G401 (cell line): Measurements from ENCODE around the gene PLA2G6. TPM values are rescaled to one million over a fixed set of nuclear protein-coding genes. Genes with fewer than 3 reads are reported as not detected.
A peak's percentile ranks its signal among the peaks of the same experiment; 100 is the strongest.
"Not testable (repeated sequence)": the region's sequence is repeated elsewhere in the genome, so short reads cannot be mapped to it uniquely, and the experiment has no call there.

Experiments
- DNase-seq: peaks from one replicate; pipeline ENCODE4 v3.0.0-alpha.2; 2015; ENCODE audit warnings: low spot score
- in situ Hi-C: cut with HindIII; loops from 2 replicates; pipeline ENCODE4 v1.10.0; 2016; ENCODE audit warnings: low sequenced_read_pairs, mixed read lengths
- total RNA-seq: library from RNA; depleted of rRNA; stranded (reverse); fragments of >200 nt; shearing (Covaris generic); gene quantifications from 2 replicates; pipeline ENCODE4 v1.2.3, GENCODE V29; 2014

PLA2G6 gene
- total RNA-seq, 1 experiment from 2014 or later: 11.4 TPM

GRCh38 chr22:38196791-38197419 is 15.3 kb upstream of the PLA2G6 start:
- no peak for DNase-seq
- in situ Hi-C loops: no loop called here

GRCh38 chr22:38193580-38193979 is 11.9 kb upstream of the PLA2G6 start:
- DNase-seq: no peak
- in situ Hi-C loops: no loop called here

GRCh38 chr22:38192475-38192863 is 10.8 kb upstream of the PLA2G6 start:
- in situ Hi-C loops: no loop called here
- DNase-seq: no peak

GRCh38 chr22:38191731-38192474 is 10.3 kb upstream of the PLA2G6 start:
- no peak for DNase-seq

GRCh38 chr22:38191055-38191454 is 9.4 kb upstream of the PLA2G6 start:
- in situ Hi-C loops: no loop called here
- no peak for DNase-seq

More at GRCh38 chr22:38191731-38192474, 10.3 kb upstream of the PLA2G6 start:
- in situ Hi-C loops: no loop called here

- DNase-seq: no peak
Observed at GRCh38 chr22:38190581-38190980, 9.0 kb upstream of the PLA2G6 start.

GRCh38 chr22:38189104-38189503 is 7.5 kb upstream of the PLA2G6 start:
- no peak for DNase-seq
- in situ Hi-C loops: no loop called here

More at GRCh38 chr22:38190581-38190980, 9.0 kb upstream of the PLA2G6 start:
- in situ Hi-C loops: no loop called here

- in situ Hi-C loops: no loop called here
- DNase-seq: peak; percentile 72
Observed at GRCh38 chr22:38187413-38188212, 6.0 kb upstream of the PLA2G6 start.

GRCh38 chr22:38186429-38186828 is 4.8 kb upstream of the PLA2G6 start:
- DNase-seq: no peak
- in situ Hi-C loops: no loop called here

GRCh38 chr22:38184788-38185187 is 3.2 kb upstream of the PLA2G6 start:
- DNase-seq: no peak
- in situ Hi-C loops: no loop called here

- DNase-seq: peak; percentile 44
- in situ Hi-C loops: no loop called here
Observed at GRCh38 chr22:38180841-38181452, 683 bp downstream of the PLA2G6 start.

- DNase-seq, in situ Hi-C loops: not testable (repeated sequence)
Observed at GRCh38 chr22:38178605-38178937, 3.1 kb downstream of the PLA2G6 start.

GRCh38 chr22:38177926-38178604 is 3.6 kb downstream of the PLA2G6 start:
- in situ Hi-C loops: no loop called here
- DNase-seq: peak; percentile 11

- in situ Hi-C loops, DNase-seq: not testable (repeated sequence)
Observed at GRCh38 chr22:38177571-38177925, 4.1 kb downstream of the PLA2G6 start.

- DNase-seq: no peak
- in situ Hi-C loops: no loop called here
Observed at GRCh38 chr22:38177044-38177443, 4.6 kb downstream of the PLA2G6 start.

- peak; percentile 14 for DNase-seq
- in situ Hi-C loops: no loop called here
Observed at GRCh38 chr22:38176170-38176741, 5.4 kb downstream of the PLA2G6 start.

GRCh38 chr22:38175206-38176118 is 6.2 kb downstream of the PLA2G6 start:
- DNase-seq: no peak
- in situ Hi-C loops: no loop called here

GRCh38 chr22:38174626-38175025 is 7.0 kb downstream of the PLA2G6 start:
- DNase-seq: no peak
- in situ Hi-C loops: no loop called here
